ENCODE measurements around the gene EBLN1.

EBLN1 gene

DNA sequence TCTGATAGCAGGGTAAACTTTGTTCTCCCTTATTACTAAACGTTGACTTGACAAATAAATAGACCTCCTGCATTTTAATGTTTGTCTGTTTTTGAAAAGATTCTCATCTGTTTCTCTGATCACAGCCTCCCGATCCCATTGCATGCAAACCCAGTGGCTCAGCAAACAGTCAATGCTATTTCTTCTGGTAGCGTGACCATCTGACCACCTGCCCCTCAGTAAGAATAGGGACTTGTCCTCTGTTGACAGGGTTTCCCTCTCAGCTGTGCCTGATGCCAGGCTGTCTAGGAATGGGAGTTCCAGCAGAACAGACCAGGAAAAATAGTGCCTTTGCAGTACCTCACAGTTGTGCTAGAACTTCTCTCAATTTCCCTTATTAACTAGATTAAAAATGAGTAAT lies 40.7 kb upstream of the EBLN1 start:
- TF ChIP-seq, protein P1, sequence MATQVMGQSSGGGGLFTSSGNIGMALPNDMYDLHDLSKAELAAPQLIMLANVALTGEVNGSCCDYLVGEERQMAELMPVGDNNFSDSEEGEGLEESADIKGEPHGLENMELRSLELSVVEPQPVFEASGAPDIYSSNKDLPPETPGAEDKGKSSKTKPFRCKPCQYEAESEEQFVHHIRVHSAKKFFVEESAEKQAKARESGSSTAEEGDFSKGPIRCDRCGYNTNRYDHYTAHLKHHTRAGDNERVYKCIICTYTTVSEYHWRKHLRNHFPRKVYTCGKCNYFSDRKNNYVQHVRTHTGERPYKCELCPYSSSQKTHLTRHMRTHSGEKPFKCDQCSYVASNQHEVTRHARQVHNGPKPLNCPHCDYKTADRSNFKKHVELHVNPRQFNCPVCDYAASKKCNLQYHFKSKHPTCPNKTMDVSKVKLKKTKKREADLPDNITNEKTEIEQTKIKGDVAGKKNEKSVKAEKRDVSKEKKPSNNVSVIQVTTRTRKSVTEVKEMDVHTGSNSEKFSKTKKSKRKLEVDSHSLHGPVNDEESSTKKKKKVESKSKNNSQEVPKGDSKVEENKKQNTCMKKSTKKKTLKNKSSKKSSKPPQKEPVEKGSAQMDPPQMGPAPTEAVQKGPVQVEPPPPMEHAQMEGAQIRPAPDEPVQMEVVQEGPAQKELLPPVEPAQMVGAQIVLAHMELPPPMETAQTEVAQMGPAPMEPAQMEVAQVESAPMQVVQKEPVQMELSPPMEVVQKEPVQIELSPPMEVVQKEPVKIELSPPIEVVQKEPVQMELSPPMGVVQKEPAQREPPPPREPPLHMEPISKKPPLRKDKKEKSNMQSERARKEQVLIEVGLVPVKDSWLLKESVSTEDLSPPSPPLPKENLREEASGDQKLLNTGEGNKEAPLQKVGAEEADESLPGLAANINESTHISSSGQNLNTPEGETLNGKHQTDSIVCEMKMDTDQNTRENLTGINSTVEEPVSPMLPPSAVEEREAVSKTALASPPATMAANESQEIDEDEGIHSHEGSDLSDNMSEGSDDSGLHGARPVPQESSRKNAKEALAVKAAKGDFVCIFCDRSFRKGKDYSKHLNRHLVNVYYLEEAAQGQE (IDR thresholded peaks at IDR 0.05; ENCODE audit: insufficient read depth in 1 of 2, low read depth in 2 of 2, low read length in 2 of 2) = no peak
- TF ChIP-seq TAF1 (IDR thresholded peaks at IDR 0.05; ENCODE audit: borderline replicate concordance, insufficient read depth, low read length) (no peak), FOXP2 (optimal IDR thresholded peaks at IDR 0.05; ENCODE audit: borderline replicate concordance, extremely low read depth, extremely low read length, insufficient read depth) (no peak), SIN3A (IDR thresholded peaks at IDR 0.05; ENCODE audit: borderline replicate concordance, insufficient read depth, low read length) (no peak), POLR2AphosphoS5 (IDR thresholded peaks at IDR 0.05; ENCODE audit: low read depth, low read length) (no peak)

DNA sequence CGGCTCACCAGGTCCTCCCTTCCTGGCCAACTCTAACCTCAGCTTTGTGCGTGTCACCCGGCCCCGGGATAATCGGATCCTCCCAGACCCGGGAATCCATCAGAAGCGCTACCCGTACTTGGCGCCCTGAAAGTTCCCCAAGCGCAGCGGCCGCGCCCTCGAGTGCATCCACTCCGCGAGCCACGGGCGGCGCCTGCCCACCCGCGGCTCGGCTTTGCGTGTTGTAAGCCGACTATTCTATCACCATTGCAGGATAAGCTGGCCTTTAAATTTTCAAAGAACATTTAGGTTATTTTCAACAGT lies 35.7 kb upstream of the EBLN1 start:
- TF ChIP-seq, protein P1 (IDR thresholded peaks at IDR 0.05; ENCODE audit: insufficient read depth in 1 of 2, low read depth in 2 of 2, low read length in 2 of 2) = no peak
- TF ChIP-seq POLR2AphosphoS5 (IDR thresholded peaks at IDR 0.05; ENCODE audit: low read depth, low read length) (no peak), SIN3A (IDR thresholded peaks at IDR 0.05; ENCODE audit: borderline replicate concordance, insufficient read depth, low read length) (no peak), TAF1 (IDR thresholded peaks at IDR 0.05; ENCODE audit: borderline replicate concordance, insufficient read depth, low read length) (no peak), FOXP2 (optimal IDR thresholded peaks at IDR 0.05; ENCODE audit: borderline replicate concordance, extremely low read depth, extremely low read length, insufficient read depth) (no peak)

DNA sequence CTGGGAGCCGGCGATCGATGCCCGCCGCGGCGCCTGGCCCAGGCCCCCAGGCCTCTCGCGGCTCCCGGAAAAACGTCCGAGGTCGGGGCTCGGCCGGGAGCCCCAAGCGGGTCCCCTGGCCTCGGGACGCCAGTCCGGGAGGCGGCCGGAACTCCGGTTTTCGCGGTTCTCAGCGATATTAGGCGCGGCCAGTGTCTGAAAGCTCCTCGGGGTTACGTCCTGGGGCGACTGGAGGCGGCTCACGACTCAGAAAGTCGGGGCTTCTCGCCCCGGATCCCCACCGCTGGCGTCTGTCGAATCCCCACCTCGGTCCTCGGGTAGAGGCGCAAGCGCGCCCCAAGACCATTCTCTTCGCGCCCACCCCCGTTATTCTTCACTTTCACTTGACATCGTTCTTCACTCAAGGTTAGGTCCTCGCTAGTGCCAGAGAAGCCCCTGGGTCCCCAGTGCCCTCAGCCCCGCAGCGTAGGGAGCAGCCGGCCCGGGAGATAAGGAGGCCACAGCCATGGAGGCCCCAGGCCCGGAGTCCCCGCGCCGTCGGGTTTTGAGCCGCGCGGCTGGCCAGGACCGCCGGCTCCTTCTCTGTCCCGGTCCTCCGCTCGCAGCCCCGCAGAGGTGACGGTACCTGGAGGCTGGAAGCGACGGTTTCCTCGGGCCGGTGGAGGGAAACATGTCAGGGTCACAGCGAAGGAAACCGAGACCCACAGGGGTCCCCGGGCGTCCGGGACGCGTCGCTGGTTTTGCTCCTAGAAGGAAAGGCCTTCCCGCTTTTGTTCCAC lies 35.2 kb upstream of the EBLN1 start:
- TF ChIP-seq, protein P1 (IDR thresholded peaks at IDR 0.05; ENCODE audit: insufficient read depth in 1 of 2, low read depth in 2 of 2, low read length in 2 of 2) = no peak
- no peak for TF ChIP-seq POLR2AphosphoS5 (IDR thresholded peaks at IDR 0.05; ENCODE audit: low read depth, low read length)
- TF ChIP-seq FOXP2 (optimal IDR thresholded peaks at IDR 0.05; ENCODE audit: borderline replicate concordance, extremely low read depth, extremely low read length, insufficient read depth) = no peak
- TF ChIP-seq SIN3A (IDR thresholded peaks at IDR 0.05; ENCODE audit: borderline replicate concordance, insufficient read depth, low read length) = no peak
- TF ChIP-seq TAF1 (IDR thresholded peaks at IDR 0.05; ENCODE audit: borderline replicate concordance, insufficient read depth, low read length) = no peak

DNA sequence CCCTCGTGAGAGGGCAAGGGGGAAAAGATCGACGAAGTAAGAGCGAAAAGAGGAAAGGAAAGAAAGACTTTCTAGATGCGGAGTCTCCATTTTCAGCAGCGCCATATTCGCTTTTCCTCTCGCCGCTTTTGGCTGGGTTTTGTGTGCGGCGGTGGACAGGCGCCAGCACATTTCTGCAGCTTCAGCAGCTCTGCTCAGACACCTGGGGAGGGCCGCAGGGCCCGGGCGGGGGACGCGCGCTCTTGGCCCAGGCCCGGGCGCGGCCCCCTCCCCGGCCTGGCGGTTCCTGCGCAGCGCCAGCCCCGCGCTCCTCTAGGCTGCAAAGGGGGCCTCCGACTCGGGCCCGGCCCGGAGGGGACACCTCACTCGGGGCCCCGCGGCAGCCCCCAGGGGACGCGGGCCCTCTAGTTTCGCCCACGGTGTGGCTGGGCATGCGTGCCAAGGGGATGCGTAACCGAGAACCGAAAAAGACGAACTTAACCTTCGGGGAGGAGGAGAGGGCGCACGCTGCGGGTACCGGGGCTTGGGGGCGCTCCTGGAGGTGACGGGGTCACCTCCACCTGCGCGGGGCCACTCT lies 34.5 kb upstream of the EBLN1 start:
- TF ChIP-seq TAF1 (IDR thresholded peaks at IDR 0.05; ENCODE audit: borderline replicate concordance, insufficient read depth, low read length) (no peak), POLR2AphosphoS5 (IDR thresholded peaks at IDR 0.05; ENCODE audit: low read depth, low read length) (no peak), FOXP2 (optimal IDR thresholded peaks at IDR 0.05; ENCODE audit: borderline replicate concordance, extremely low read depth, extremely low read length, insufficient read depth) (no peak), SIN3A (IDR thresholded peaks at IDR 0.05; ENCODE audit: borderline replicate concordance, insufficient read depth, low read length) (no peak)
- TF ChIP-seq, protein P1 (IDR thresholded peaks at IDR 0.05; ENCODE audit: insufficient read depth in 1 of 2, low read depth in 2 of 2, low read length in 2 of 2) = no peak

All from PFSK-1 (cell line).